Effector memory CD8-positive, alpha-beta T cell (primary cell): Measurements from ENCODE around the gene GBP4.

Experiments
- ATAC-seq: fragments of 150-1000 bp; cut with Tn5 transposase; replicated peaks from 2 replicates; pipeline ENCODE4 v1.10.0; 2021; ENCODE audit warnings: mild to moderate bottlenecking, moderate library complexity
- DNase-seq, 3 experiments: peaks; one replicate each; pipeline ENCODE4 v3.0.0; 2021
- H3K27ac Mint-ChIP-seq, 2 donors: one replicate each; pipeline ENCODE4 v1.8.0; 2022; ENCODE audit warnings: mild to moderate bottlenecking in 2 of 2, mixed read lengths in 2 of 2, moderate library complexity in 2 of 2
- H3K27me3 Mint-ChIP-seq, 2 donors: one replicate each; pipeline ENCODE4 v1.8.0; 2022; ENCODE audit warnings: mixed read lengths in 2 of 2
- H3K36me3 Mint-ChIP-seq: one replicate; pipeline ENCODE4 v1.8.0; 2022; ENCODE audit warnings: mild to moderate bottlenecking, moderate library complexity, mixed read lengths; ENCODE audit not compliant: insufficient read depth
- H3K4me1 Mint-ChIP-seq, 2 donors: one replicate each; pipeline ENCODE4 v1.8.0; 2022; ENCODE audit warnings: low read depth in 2 of 2, mixed read lengths in 2 of 2
- H3K4me3 Mint-ChIP-seq, 2 donors: one replicate each; pipeline ENCODE4 v1.8.0; 2022; ENCODE audit warnings: mild to moderate bottlenecking in 2 of 2, mixed read lengths in 2 of 2, moderate library complexity in 2 of 2
- H3K9me3 Mint-ChIP-seq, 2 donors: one replicate each; pipeline ENCODE4 v1.8.0; 2022; ENCODE audit warnings: mixed read lengths in 2 of 2

GBP4 gene

GRCh38 chr1:89195476-89195875 is 3.3 kb downstream of the GBP4 start:
- ATAC-seq (no peak), DNase-seq (no peak)
- Mint-ChIP-seq H3K27ac (peak overlapping the region; percentile 82 to 92), H3K36me3 (peaks cover 60% of the 10 kb centered on the region), H3K4me1 (peaks cover 32 to 61% of the 10 kb centered on the region in 2 donors), H3K9me3 (no peaks in the 10 kb centered on the region), H3K4me3 (peak overlapping the region; percentile 59 to 95), H3K27me3 (no peaks in the 10 kb centered on the region)

DNA sequence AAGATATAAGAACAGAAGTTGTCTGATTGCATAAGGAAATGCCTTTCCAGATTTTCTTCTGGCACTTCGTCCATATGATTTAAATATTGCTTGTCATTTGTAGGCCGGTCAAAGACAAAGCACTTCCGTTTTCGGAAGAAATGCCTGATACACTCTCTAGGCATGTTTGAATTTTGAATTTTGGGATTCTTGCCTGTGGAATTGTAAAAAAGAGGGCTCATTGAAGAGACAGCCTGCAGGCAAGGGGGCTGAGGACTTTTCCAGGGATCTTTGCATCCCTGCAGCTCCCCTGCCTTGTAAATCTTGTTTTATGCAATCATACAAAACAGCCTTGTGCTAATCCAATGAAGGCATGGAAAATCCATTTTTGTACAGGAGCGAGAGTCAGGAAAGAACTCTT is 7.4 kb downstream of the GBP4 start:
- Mint-ChIP-seq H3K4me1 (peaks cover 23 to 47% of the 10 kb centered on the region in 2 donors), H3K27me3 (no peaks in the 10 kb centered on the region), H3K36me3 (peaks cover 85% of the 10 kb centered on the region), H3K4me3 (no peak overlapping the region), H3K9me3 (no peaks in the 10 kb centered on the region), H3K27ac (peak overlapping the region in 1 of 2 donors; percentile 51)
- DNase-seq: no peak
- no peak for ATAC-seq

DNA sequence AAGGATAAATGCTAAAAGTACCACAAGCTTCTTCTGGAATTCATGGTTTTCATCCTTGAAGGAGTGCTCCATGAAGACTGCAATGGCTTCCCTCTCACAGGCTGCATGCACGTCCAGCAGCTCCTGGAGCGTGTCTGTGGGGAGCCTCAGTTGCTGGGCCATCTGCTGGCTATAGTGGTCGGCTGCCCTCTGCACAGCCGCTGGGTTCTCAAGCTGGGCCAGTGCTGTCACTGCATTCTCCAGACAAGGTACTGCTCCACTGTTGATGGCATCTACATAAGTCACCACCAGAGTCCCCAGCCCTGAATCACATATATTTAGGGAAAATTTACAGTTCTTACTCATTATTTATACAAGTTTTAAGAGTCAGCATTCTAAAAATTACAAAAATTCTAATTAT is 8.7 kb downstream of the GBP4 start:
- no peak overlapping the region for H3K4me3 Mint-ChIP-seq
- no peak for DNase-seq
- no peaks in the 10 kb centered on the region for H3K27me3 Mint-ChIP-seq
- peaks cover 84% of the 10 kb centered on the region for H3K36me3 Mint-ChIP-seq
- H3K27ac Mint-ChIP-seq: peak overlapping the region; percentile 3 to 69
- H3K4me1 Mint-ChIP-seq: peaks cover 17 to 34% of the 10 kb centered on the region in 2 donors
- ATAC-seq: no peak
- no peaks in the 10 kb centered on the region for H3K9me3 Mint-ChIP-seq

GRCh38 chr1:89179343-89179742 is 19.4 kb downstream of the GBP4 start:
- Mint-ChIP-seq H3K9me3 (no peaks in the 10 kb centered on the region), H3K27me3 (no peaks in the 10 kb centered on the region), H3K4me3 (no peak overlapping the region), H3K27ac (no peak overlapping the region), H3K36me3 (peaks cover 27% of the 10 kb centered on the region), H3K4me1 (no peaks in the 10 kb centered on the region)
- ATAC-seq (no peak), DNase-seq (no peak)

DNA sequence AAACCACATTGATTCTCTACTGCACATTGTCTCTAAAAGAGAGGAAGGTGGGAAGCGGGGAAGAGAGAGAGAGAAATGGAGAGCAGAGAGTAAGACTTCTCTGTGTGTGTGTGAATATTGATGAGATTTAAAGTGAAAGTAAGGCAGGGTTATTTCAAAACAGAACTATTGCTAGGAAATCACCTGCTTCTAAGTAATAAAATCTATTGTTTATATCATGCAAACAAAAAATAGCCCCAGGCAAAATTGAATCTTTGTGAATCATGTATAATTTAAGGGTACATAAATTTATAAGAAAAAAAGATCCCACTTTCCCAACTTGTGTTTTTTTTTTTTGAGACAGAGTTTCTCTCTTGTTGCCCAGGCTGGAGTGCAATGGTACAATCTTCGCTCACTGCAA is 21.8 kb downstream of the GBP4 start:
- H3K36me3 Mint-ChIP-seq: peaks cover 3% of the 10 kb centered on the region
- H3K27me3 Mint-ChIP-seq: no peaks in the 10 kb centered on the region
- ATAC-seq: no peak
- peak overlapping the region in 1 of 2 donors; percentile 9 for H3K27ac Mint-ChIP-seq
- H3K4me1 Mint-ChIP-seq: no peaks in the 10 kb centered on the region
- H3K9me3 Mint-ChIP-seq: no peaks in the 10 kb centered on the region
- no peak overlapping the region for H3K4me3 Mint-ChIP-seq
- DNase-seq: no peak

DNA sequence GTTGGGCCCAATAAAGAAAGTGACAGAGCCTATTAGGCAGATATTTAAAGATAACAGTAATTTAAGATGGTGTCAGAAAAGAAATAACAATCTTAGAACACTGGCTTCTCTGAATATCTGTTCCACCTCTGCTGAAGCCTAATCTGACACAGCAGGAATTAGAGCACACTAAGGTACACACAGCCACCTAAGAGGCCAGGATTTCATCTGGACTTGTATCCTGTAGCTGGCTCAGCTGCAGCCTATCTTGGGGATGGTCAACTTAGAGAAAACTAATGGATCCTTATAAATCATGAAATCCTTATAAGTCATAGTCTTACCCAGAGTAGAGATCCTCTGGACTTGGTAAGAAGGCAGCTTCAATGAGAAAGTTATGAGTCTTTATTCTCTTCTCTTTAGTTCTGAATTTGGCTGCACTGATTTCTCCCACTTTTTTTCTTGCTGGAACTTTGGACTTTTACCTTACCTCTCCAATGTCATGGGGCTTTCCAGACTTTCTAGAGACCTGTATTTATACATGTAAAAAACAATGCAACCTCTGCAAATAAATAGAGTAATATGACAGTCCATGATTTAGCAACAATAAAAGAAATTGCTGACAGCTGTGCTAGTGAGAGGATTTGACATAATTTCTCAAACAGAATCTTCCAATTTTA is 23.0 kb downstream of the GBP4 start, which contains the start of gene GBP7:
Gene GBP7 (minus strand): TSS at position 403 of the 656 bp plus-strand sequence. CDS start 4,068 bp downstream, outside the sequence.
- no peaks in the 10 kb centered on the region for H3K9me3 Mint-ChIP-seq
- DNase-seq (no peak), ATAC-seq (no peak)
- no peak within 1 kb of the TSS for H3K4me3 Mint-ChIP-seq
- no peaks in the 10 kb centered on the region for H3K27me3 Mint-ChIP-seq
- H3K36me3 Mint-ChIP-seq: peaks cover 3% of the 10 kb centered on the region
- H3K27ac Mint-ChIP-seq: peak within 1 kb of the TSS in 1 of 2 donors; percentile 9
- peaks cover 0 to 1% of the 10 kb centered on the region in 2 donors for H3K4me1 Mint-ChIP-seq

- no peak for ATAC-seq
- Mint-ChIP-seq H3K4me3 (no peak overlapping the region), H3K4me1 (peaks cover 0 to 1% of the 10 kb centered on the region in 2 donors), H3K27me3 (no peaks in the 10 kb centered on the region), H3K27ac (no peak overlapping the region), H3K36me3 (peaks cover 3% of the 10 kb centered on the region), H3K9me3 (no peaks in the 10 kb centered on the region)
- DNase-seq: no peak
Measured at GRCh38 chr1:89174491-89174890, 24.3 kb downstream of the GBP4 start.

GRCh38 chr1:89172468-89173143 is 26.1 kb downstream of the GBP4 start:
- Mint-ChIP-seq H3K4me3 (no peak overlapping the region), H3K9me3 (no peaks in the 10 kb centered on the region), H3K27me3 (no peaks in the 10 kb centered on the region), H3K36me3 (peaks cover 3% of the 10 kb centered on the region), H3K27ac (no peak overlapping the region), H3K4me1 (peaks cover 0 to 1% of the 10 kb centered on the region in 2 donors)
- ATAC-seq (no peak), DNase-seq (no peak)

DNA sequence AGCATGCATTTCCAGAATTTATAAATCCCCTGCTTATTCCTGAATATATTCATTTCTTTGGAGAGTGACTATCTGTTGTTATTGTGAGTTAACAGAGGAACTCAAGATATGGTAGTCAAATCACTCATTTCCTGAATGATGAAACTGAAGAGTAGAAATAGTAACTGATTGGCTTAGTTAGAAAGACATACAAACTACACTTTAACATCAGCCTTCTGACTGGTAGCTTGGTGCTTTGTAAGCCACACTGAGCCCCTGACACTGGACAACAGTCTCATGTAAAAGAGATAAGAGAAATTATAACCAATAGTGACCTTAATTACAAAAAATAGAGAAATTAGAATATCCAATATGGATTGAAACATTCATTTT is 27.7 kb downstream of the GBP4 start:
- DNase-seq (no peak), ATAC-seq (no peak)
- Mint-ChIP-seq H3K9me3 (no peaks in the 10 kb centered on the region), H3K4me1 (peaks cover 0 to 1% of the 10 kb centered on the region in 2 donors), H3K4me3 (no peak overlapping the region), H3K27ac (no peak overlapping the region), H3K36me3 (no peaks in the 10 kb centered on the region), H3K27me3 (no peaks in the 10 kb centered on the region)

DNA sequence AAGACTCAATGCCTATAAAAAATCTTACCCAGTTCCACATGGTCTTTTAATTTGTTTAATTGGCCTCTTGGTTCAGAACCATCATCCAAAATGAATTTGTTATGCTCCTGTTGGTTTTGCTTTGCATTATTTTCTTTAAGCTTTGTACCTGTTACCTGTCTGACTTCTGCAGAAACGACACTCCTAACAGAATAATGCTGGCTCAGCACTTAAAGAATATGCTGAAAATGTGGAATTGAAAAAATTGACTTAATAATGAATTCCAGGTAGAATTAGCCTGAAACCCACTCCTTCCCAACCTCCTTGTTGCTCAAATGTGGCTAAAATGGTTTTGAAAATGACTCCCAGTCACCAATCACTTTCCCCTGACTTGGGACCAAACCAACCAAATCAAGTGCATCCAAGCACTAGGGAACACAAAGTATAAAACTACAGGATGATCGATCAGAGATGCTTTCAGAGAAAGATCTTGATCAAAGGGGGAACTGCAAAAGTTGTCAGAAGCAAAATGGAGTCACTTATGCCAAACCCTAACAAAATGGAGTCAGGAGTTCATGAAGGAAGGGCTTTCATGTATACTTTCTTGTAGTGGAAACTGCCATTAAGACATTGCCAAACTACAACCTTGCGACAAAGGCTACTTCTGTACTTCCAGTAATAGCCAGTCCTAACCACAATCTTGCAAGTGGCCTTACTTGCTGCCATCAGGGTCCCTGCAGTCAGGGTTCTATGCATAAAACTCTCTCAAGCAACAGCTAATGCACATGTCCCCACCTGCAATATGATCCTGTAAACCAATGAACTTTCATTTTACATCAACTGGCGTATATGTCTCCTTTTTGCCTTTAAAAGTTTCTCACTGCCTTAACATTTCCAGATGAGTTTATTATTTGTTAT is 28.3 kb downstream of the GBP4 start:
- Mint-ChIP-seq H3K4me3 (no peak overlapping the region), H3K27ac (no peak overlapping the region), H3K27me3 (no peaks in the 10 kb centered on the region), H3K4me1 (peaks cover 0 to 1% of the 10 kb centered on the region in 2 donors), H3K36me3 (no peaks in the 10 kb centered on the region), H3K9me3 (no peaks in the 10 kb centered on the region)
- no peak for ATAC-seq
- no peak for DNase-seq

- DNase-seq (no peak), ATAC-seq (no peak)
- H3K36me3 Mint-ChIP-seq: no peaks in the 10 kb centered on the region
- H3K27me3 Mint-ChIP-seq: no peaks in the 10 kb centered on the region
- peaks cover 0 to 1% of the 10 kb centered on the region in 2 donors for H3K4me1 Mint-ChIP-seq
- H3K4me3 Mint-ChIP-seq: no peak overlapping the region
- H3K27ac Mint-ChIP-seq: no peak overlapping the region
- no peaks in the 10 kb centered on the region for H3K9me3 Mint-ChIP-seq
Measured at GRCh38 chr1:89169166-89169565, 29.6 kb downstream of the GBP4 start.

DNA sequence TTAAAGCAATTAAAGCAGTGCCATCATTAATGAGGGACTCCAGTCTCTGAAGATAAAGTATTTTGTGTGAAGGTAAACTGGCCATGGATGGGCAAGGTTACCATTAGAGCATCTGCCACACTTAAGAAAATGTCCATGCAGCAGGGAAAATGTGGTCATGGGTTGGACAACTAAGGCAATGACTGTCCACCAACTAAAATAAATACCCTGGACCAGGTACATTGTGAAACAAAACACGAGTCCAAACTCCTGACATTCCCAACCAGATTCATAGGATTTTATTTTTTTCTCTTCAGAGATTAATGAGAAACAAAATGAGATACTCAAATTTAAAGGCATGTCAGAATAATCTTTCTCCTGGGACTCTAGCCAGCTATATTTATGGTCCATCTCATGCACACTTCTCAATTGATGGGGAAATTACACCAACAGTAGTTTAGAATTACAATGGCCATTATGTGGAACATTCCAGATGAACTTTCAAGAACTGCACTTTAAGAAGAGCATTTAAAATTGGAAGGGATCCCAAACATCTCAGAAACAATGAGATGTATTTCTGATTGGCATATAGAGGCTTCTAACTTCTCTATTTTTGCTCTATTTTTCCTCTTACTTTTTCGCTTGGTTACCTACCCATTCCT is 31.0 kb downstream of the GBP4 start:
- H3K36me3 Mint-ChIP-seq: no peaks in the 10 kb centered on the region
- no peaks in the 10 kb centered on the region for H3K27me3 Mint-ChIP-seq
- no peaks in the 10 kb centered on the region for H3K9me3 Mint-ChIP-seq
- ATAC-seq (no peak), DNase-seq (no peak)
- H3K27ac Mint-ChIP-seq: no peak overlapping the region
- no peak overlapping the region for H3K4me3 Mint-ChIP-seq
- peaks cover 0 to 1% of the 10 kb centered on the region in 2 donors for H3K4me1 Mint-ChIP-seq

- DNase-seq: no peak
- H3K36me3 Mint-ChIP-seq: no peaks in the 10 kb centered on the region
- ATAC-seq: no peak
Measured at GRCh38 chr1:89166705-89167104, 32.0 kb downstream of the GBP4 start.

More at GRCh38 chr1:89166705-89167104, 32.0 kb downstream of the GBP4 start:
- H3K27ac Mint-ChIP-seq: no peak overlapping the region
- no peaks in the 10 kb centered on the region for H3K27me3 Mint-ChIP-seq
- H3K4me3 Mint-ChIP-seq: no peak overlapping the region
- H3K9me3 Mint-ChIP-seq: no peaks in the 10 kb centered on the region
- H3K4me1 Mint-ChIP-seq: peaks cover 0 to 3% of the 10 kb centered on the region in 2 donors
